HepG2 (cell line): Measurements from ENCODE around the gene MYL2. TPM values are rescaled to one million over a fixed set of nuclear protein-coding genes. Genes with fewer than 3 reads are reported as not detected.

Source experiments
- ATAC-seq: fragments of 200-7000 bp; cut with Tn5 transposase; 3 replicates; pipeline ENCODE4 v1.9.1; 2020; ENCODE audit warnings: mild to moderate bottlenecking, moderate library complexity
- BruUV-seq: library from RNA; stranded (reverse); fragments of 400-500 nt; replicated peaks from 2 replicates; lab custom pipeline; 2021; lab: Mats Ljungman, UMichigan
- CTCF ChIA-PET: fragments of 300-600 bp; formaldehyde crosslinking; extraction: SDS; loops from one replicate; lab custom pipeline; 2021; ENCODE audit warnings: low total read pairs, inconsistent platforms, low intra/inter-chr PET ratio; lab: Yijun Ruan, JAX
- POLR2A ChIA-PET: fragments of 350-600 bp; sonication (Branson Sonifier 250); formaldehyde crosslinking; loops from one replicate; lab custom pipeline; 2020; ENCODE audit warnings: antibody characterized with exemption, inconsistent platforms; lab: Yijun Ruan, JAX
- DNase-seq: peaks from one replicate; pipeline ENCODE4 v3.0.0-alpha.2; 2015; ENCODE audit warnings: low spot score
- FAIRE-seq: peaks from 3 replicates; lab custom pipeline; 2011; peaks lifted over from hg19 to GRCh38; lab: Jason Lieb, UNC
- H2AFZ ChIP-seq: one replicate; pipeline ENCODE4 v1.6.1; 2011; ENCODE audit warnings: low read length, inconsistent platforms
- H3K27ac ChIP-seq: fragments of 300-600 bp; 3 replicates; pipeline ENCODE4 v1.8.0; 2011; ENCODE audit warnings: mixed run types, mild to moderate bottlenecking, mixed read lengths, low read length, inconsistent platforms; ENCODE audit not compliant: insufficient read depth; ENCODE audit errors: extremely low read length
- H3K27me3 ChIP-seq, 2 experiments: fragments of 200-600 bp in 1 of 2; 2 replicates in 1 of 2; 3 replicates in 1 of 2; pipeline versions ENCODE4 v1.6.0 to v1.8.0; 2011; ENCODE audit warnings: low read length in 2 of 2, mild to moderate bottlenecking in 2 of 2, moderate library complexity in 2 of 2, inconsistent platforms in 1 of 2; ENCODE audit not compliant: insufficient read depth in 2 of 2, control insufficient read depth in 1 of 2
- H3K36me3 ChIP-seq, 2 experiments: fragments of 200-600 bp in 1 of 2; replicated peaks in 1 of 2; 2 replicates in 1 of 2; 3 replicates in 1 of 2; pipeline versions ENCODE4 v1.5.1 to v1.8.0; 2011; ENCODE audit warnings: low read length in 2 of 2, inconsistent platforms in 1 of 2; ENCODE audit not compliant: insufficient read depth in 2 of 2, control insufficient read depth in 1 of 2
- H3K4me1 ChIP-seq: 2 replicates; pipeline ENCODE4 v1.5.1; 2012; ENCODE audit warnings: low read length, inconsistent platforms; ENCODE audit not compliant: insufficient read depth
- H3K4me2 ChIP-seq: 2 replicates; pipeline ENCODE4 v1.6.0; 2011; ENCODE audit warnings: low read depth, low read length, inconsistent platforms
- H3K4me3 ChIP-seq, 3 experiments: fragments of 200-600 bp in 1 of 3; sonication (generic), shearing (Covaris generic) in 1 of 3; replicated peaks in 1 of 3; 2 replicates each; pipeline ENCODE4 v1.5.1; 2011 to 2016; ENCODE audit warnings: low read length in 3 of 3, inconsistent platforms in 2 of 3, low read depth in 2 of 3, mild to moderate bottlenecking in 2 of 3, control low read depth in 1 of 3, mixed read lengths in 1 of 3; ENCODE audit not compliant: insufficient read depth in 1 of 3
- H3K79me2 ChIP-seq: one replicate; pipeline ENCODE4 v1.6.1; 2011; ENCODE audit warnings: low read length, inconsistent platforms; ENCODE audit not compliant: insufficient read depth
- H3K9ac ChIP-seq: 2 replicates; pipeline ENCODE4 v1.6.0; 2011; ENCODE audit warnings: mild to moderate bottlenecking, low read depth, low read length, inconsistent platforms; ENCODE audit not compliant: insufficient read depth
- H3K9me3 ChIP-seq: 2 replicates; pipeline ENCODE4 v1.5.1; 2012; ENCODE audit warnings: mild to moderate bottlenecking, low read length
- H4K20me1 ChIP-seq: 2 replicates; pipeline ENCODE4 v1.6.0; 2011; ENCODE audit warnings: inconsistent platforms, mild to moderate bottlenecking, low read length, moderate library complexity; ENCODE audit not compliant: insufficient read depth
- SAP130 ChIP-seq: IDR thresholded peaks from 2 replicates; pipeline ENCODE4 v1.6.1; 2016; ENCODE audit warnings: low read depth
- SOX13 ChIP-seq, 3 experiments: fragments of 450-650 bp in 1 of 3; sonication (generic) in 1 of 3; formaldehyde crosslinking in 1 of 3; IDR thresholded peaks in 2 of 3; conservative IDR thresholded peaks in 1 of 3; 2 replicates each; pipeline versions ENCODE4 v1.5.0 to v1.6.1; 2016 to 2020; ENCODE audit warnings: antibody characterized with exemption in 1 of 3, mild to moderate bottlenecking in 1 of 3, missing compliant biosample characterization in 1 of 3, missing genetic modification reagents in 1 of 3, moderate library complexity in 1 of 3
- SOX6 ChIP-seq, 2 experiments: fragments of 450-650 bp in 1 of 2; sonication (generic) in 1 of 2; formaldehyde crosslinking in 1 of 2; IDR thresholded peaks; 2 replicates each; pipeline versions ENCODE4 v1.4.0 to v1.6.1; 2017 to 2020; ENCODE audit warnings: antibody characterized with exemption in 1 of 2, mild to moderate bottlenecking in 1 of 2, missing genetic modification reagents in 1 of 2
- SP140L ChIP-seq: sonication (generic); formaldehyde crosslinking; IDR thresholded peaks from 2 replicates; pipeline ENCODE4 v1.4.0; 2020; ENCODE audit warnings: missing genetic modification reagents, borderline replicate concordance
- SYNCRIP ChIP-seq: fragments of 200-400 bp; formaldehyde crosslinking; IDR thresholded peaks from 2 replicates; pipeline ENCODE4 v1.6.1; 2018; ENCODE audit warnings: mild to moderate bottlenecking, low read depth, low read length; ENCODE audit not compliant: insufficient read depth
- ZBTB46 ChIP-seq: sonication (generic); formaldehyde crosslinking; IDR thresholded peaks from 2 replicates; pipeline ENCODE4 v1.4.0; 2020; ENCODE audit warnings: mild to moderate bottlenecking, missing genetic modification reagents, borderline replicate concordance
- ZNF24 ChIP-seq: fragments of 450-650 bp; IDR thresholded peaks from 2 replicates; pipeline ENCODE4 v1.6.1; 2017; ENCODE audit warnings: antibody characterized with exemption, mild to moderate bottlenecking
- ZNF7 ChIP-seq: IDR thresholded peaks from 2 replicates; pipeline ENCODE4 v1.6.1; 2016; ENCODE audit warnings: missing biosample characterization, missing genetic modification reagents
- WGBS: methylation state at CpG from one replicate; pipeline ENCODE4 v1.1.6; 2017; ENCODE audit warnings: low lambda C conversion rate; 5-methylcytosine and 5-hydroxymethylcytosine counted together
- in situ Hi-C: cut with HindIII; loops from 2 replicates; pipeline ENCODE4 v1.10.0; 2017; ENCODE audit warnings: low pct_unique_long_range_greater_than_20kb; ENCODE audit not compliant: extremely low pct_ligation_motif_present
- intact Hi-C: fragments of 100-400 bp; cut with micrococcal nuclease; formaldehyde crosslinking; loops from one replicate; pipeline ENCODE4 v1.10.0; 2022; ENCODE audit not compliant: unreplicated experiment
- polyA plus RNA-seq, 8 experiments: library from polyadenylated mRNA; depleted of rRNA in 3 of 8; stranded (reverse) in 7 of 8; unstranded in 1 of 8; fragments of >200 nt; fragmentation: Illumina TruSeq in 4 of 8; extraction: Trizol in 4 of 8; gene quantifications; 2 replicates each; pipeline versions ENCODE4 v1.2.1 to v1.2.3, GENCODE V29; 2011 to 2016; ENCODE audit warnings: low read depth in 4 of 8, missing spikeins in 1 of 8, mixed read lengths in 1 of 8; ENCODE audit not compliant: insufficient read depth in 1 of 8
- total RNA-seq, 5 experiments: library from RNA; depleted of rRNA; stranded (reverse); fragments of >200 nt; fragmentation: Illumina TruSeq; extraction: Trizol; gene quantifications; 2 replicates each; pipeline ENCODE4 v1.2.3, GENCODE V29; 2016; ENCODE audit warnings: low read depth in 1 of 5

MYL2 gene
- total and polyA plus RNA-seq, 2 of the 13 experiments (the other 11 are each of a cell fraction or from before 2014, with no cell fraction given), result not detected

GRCh38 chr12:110903511-110903910, 16.9 kb downstream of the MYL2 start:
- CTCF ChIA-PET, result no interaction called here
- no peaks in the 10 kb centered on the region for H3K79me2 ChIP-seq
- WGBS, result 29% methylated on average over 4 of the region's 4 CpGs
- in situ Hi-C loops, result no loop called here
- DNase-seq (no peak), FAIRE-seq (no peak), ATAC-seq (no peak)
- intact Hi-C loops, result no loop called here
- BruUV-seq, result no TSS peak
- no peak for TF ChIP-seq ZNF7 (CRISPR knock-in tag)
- TF ChIP-seq ZNF24, result 0 out of 2 replicates have a peak, but pooled peaks have one; percentile 17
- no peak for TF ChIP-seq SYNCRIP
- no peak overlapping the region for H3K27ac ChIP-seq
- H3K9me3 ChIP-seq, result no peaks in the 10 kb centered on the region
- H3K4me2 ChIP-seq, result no peak overlapping the region
- no peaks in the 10 kb centered on the region for H4K20me1 ChIP-seq
- no peak overlapping the region for H3K4me3 ChIP-seq
- H3K27me3 ChIP-seq, result peaks cover 0 to 12% of the 10 kb centered on the region in 2 experiments; a peak in 2 of 5 replicates
- H3K36me3 ChIP-seq, result no peaks in the 10 kb centered on the region
- no peak overlapping the region for H3K9ac ChIP-seq
- POLR2A ChIA-PET, result no interaction called here
- no peak overlapping the region for H2AFZ ChIP-seq
- H3K4me1 ChIP-seq, result no peaks in the 10 kb centered on the region

- no peaks in the 10 kb centered on the region for H3K36me3 ChIP-seq
- in situ Hi-C loops, result no loop called here
- BruUV-seq, result no TSS peak
These were observed 19.0 kb downstream of the MYL2 start for GRCh38 chr12:110901401-110901800.

More at GRCh38 chr12:110901401-110901800, 19.0 kb downstream of the MYL2 start:
- Histone ChIP-seq H3K9me3 (no peaks in the 10 kb centered on the region), H2AFZ (no peak overlapping the region), H3K4me2 (no peak overlapping the region), H3K79me2 (no peaks in the 10 kb centered on the region), H4K20me1 (no peaks in the 10 kb centered on the region), H3K27me3 (no peaks in the 10 kb centered on the region; a peak in 1 of 5 replicates), H3K4me3 (no peak overlapping the region), H3K9ac (no peak overlapping the region), H3K27ac (no peak overlapping the region), H3K4me1 (no peaks in the 10 kb centered on the region)
- no peak for TF ChIP-seq SAP130 (CRISPR knock-in tag)
- TF ChIP-seq SP140L, result no peak
- no peak for TF ChIP-seq SOX13 (IDR thresholded peaks at IDR 0.05)
- peak in 1 of 2 experiments; percentile 40; a peak in 2 of 4 replicates for TF ChIP-seq SOX13 (CRISPR knock-in tag; conservative IDR thresholded peaks at IDR 0.05 in 1 of 2, IDR thresholded peaks at IDR 0.05 in 1 of 2)
- TF ChIP-seq ZBTB46 (CRISPR knock-in tag), result no peak
- TF ChIP-seq SOX6 (IDR thresholded peaks at IDR 0.05), result no peak
- TF ChIP-seq SOX6 (CRISPR knock-in tag; IDR thresholded peaks at IDR 0.05), result 0 out of 2 replicates have a peak, but pooled peaks have one; percentile 8
- intact Hi-C loops, result no loop called here
- ChIA-PET CTCF (no interaction called here), POLR2A (no interaction called here)
- FAIRE-seq (no peak), DNase-seq (peak; percentile 29), ATAC-seq (no peak)
- 50% methylated on average over 4 of the region's 4 CpGs for WGBS
